B cell (primary cell): ENCODE results near the gene THUMPD1. TPM values are rescaled to one million over a fixed set of nuclear protein-coding genes. Genes with fewer than 3 reads are reported as not detected.
"Not testable (repeated sequence)": the region's sequence is repeated elsewhere in the genome, so short reads cannot be mapped to it uniquely, and the experiment has no call there.

Source experiments
- ATAC-seq: fragments of 200-7000 bp; cut with Tn5 transposase; one replicate; pipeline ENCODE4 v1.10.0; 2021; ENCODE audit warnings: low read depth, mild to moderate bottlenecking, moderate number of reproducible peaks, moderate library complexity
- CTCF ChIA-PET: fragments of 350-600 bp; sonication (Branson Sonifier 250); formaldehyde crosslinking; loops from one replicate; lab custom pipeline; 2021; ENCODE audit warnings: antibody characterized with exemption, inconsistent platforms; lab: Charles Lee
- POLR2A ChIA-PET: fragments of 350-600 bp; sonication (Branson Sonifier 250); formaldehyde crosslinking; loops from one replicate; lab custom pipeline; 2021; ENCODE audit warnings: antibody characterized with exemption; lab: Charles Lee
- DNase-seq: peaks from one replicate; pipeline ENCODE4 v3.0.0; 2013
- H2AFZ ChIP-seq: 2 replicates; pipeline ENCODE4 v1.6.1; 2012; ENCODE audit warnings: mild to moderate bottlenecking, low read depth, low read length; ENCODE audit not compliant: insufficient read depth, poor library complexity, severe bottlenecking
- H3K27ac ChIP-seq, 2 donors: 1 replicate in 1 of 2; 2 replicates in 1 of 2; pipeline ENCODE4 v1.5.1; 2012 to 2013; ENCODE audit warnings: low read length in 2 of 2, mild to moderate bottlenecking in 2 of 2, moderate library complexity in 1 of 2
- H3K27me3 ChIP-seq, 4 experiments: fragments of 200-600 bp in 1 of 4; sonication (generic) in 1 of 4; replicated peaks in 1 of 4; 1 replicate in 2 of 4; 2 replicates in 2 of 4; pipeline versions ENCODE4 v1.6.1 to v1.7.0; 2013 to 2016; ENCODE audit warnings: low read length in 3 of 4, mild to moderate bottlenecking in 2 of 4, mixed read lengths in 1 of 4, moderate library complexity in 1 of 4; ENCODE audit not compliant: insufficient read depth in 4 of 4, control insufficient read depth in 3 of 4; ENCODE audit errors: control extremely low read depth in 1 of 4
- H3K36me3 ChIP-seq, 2 experiments: replicated peaks in 1 of 2; 1 replicate in 1 of 2; 2 replicates in 1 of 2; pipeline versions ENCODE4 v1.6.1 to v1.7.1; 2013; ENCODE audit warnings: low read length in 1 of 2; ENCODE audit not compliant: insufficient read depth in 2 of 2, control insufficient read depth in 1 of 2; ENCODE audit errors: control extremely low read depth in 1 of 2, extremely low read depth in 1 of 2
- H3K4me1 ChIP-seq, 2 donors: fragments of 200-600 bp in 1 of 2; sonication (generic) in 1 of 2; 1 replicate in 1 of 2; 2 replicates in 1 of 2; pipeline versions ENCODE4 v1.5.1 to v1.6.1; 2013 to 2017; ENCODE audit warnings: low read length in 2 of 2; ENCODE audit not compliant: control insufficient read depth in 2 of 2, insufficient read depth in 2 of 2
- H3K4me2 ChIP-seq: replicated peaks from 2 replicates; pipeline ENCODE3; 2012; ENCODE audit warnings: mild to moderate bottlenecking, low read depth, low read length; ENCODE audit not compliant: poor library complexity, severe bottlenecking
- H3K4me3 ChIP-seq, 5 experiments: fragments of 200-600 bp in 1 of 5; sonication (generic) in 1 of 5; 1 replicate in 3 of 5; 2 replicates in 2 of 5; pipeline versions ENCODE4 v1.5.1 to v1.7.0; 2011 to 2016; ENCODE audit warnings: low read length in 4 of 5, mild to moderate bottlenecking in 4 of 5, low read depth in 2 of 5, control low read depth in 1 of 5, moderate library complexity in 1 of 5; ENCODE audit not compliant: insufficient read depth in 1 of 5; ENCODE audit errors: control extremely low read depth in 1 of 5, extremely low read depth in 1 of 5
- H3K79me2 ChIP-seq: fragments of 200-600 bp; sonication (generic); one replicate; pipeline ENCODE4 v1.6.0; 2016; ENCODE audit warnings: low read length; ENCODE audit not compliant: control insufficient read depth, insufficient read depth
- H3K9ac ChIP-seq: fragments of 200-600 bp; sonication (generic); 2 replicates; pipeline ENCODE4 v1.6.1; 2017; ENCODE audit warnings: mild to moderate bottlenecking, low read length, moderate library complexity
- H3K9me3 ChIP-seq, 3 donors: one replicate each; pipeline versions ENCODE4 v1.6.1 to v1.7.1; 2013; ENCODE audit warnings: low read length in 2 of 3; ENCODE audit not compliant: control insufficient read depth in 2 of 3, insufficient read depth in 1 of 3; ENCODE audit errors: control extremely low read depth in 1 of 3
- H4K20me1 ChIP-seq: 2 replicates; pipeline ENCODE4 v1.6.0; 2012; ENCODE audit warnings: mild to moderate bottlenecking, low read length; ENCODE audit not compliant: insufficient read depth, control insufficient read depth, poor library complexity, severe bottlenecking
- H3K27ac Mint-ChIP-seq: one replicate; pipeline ENCODE4 v1.8.0; 2021; ENCODE audit warnings: mixed read lengths
- H3K27me3 Mint-ChIP-seq: one replicate; pipeline ENCODE4 v1.8.0; 2021; ENCODE audit warnings: mixed read lengths
- H3K4me1 Mint-ChIP-seq: one replicate; pipeline ENCODE4 v1.8.0; 2021; ENCODE audit warnings: mixed read lengths
- H3K4me3 Mint-ChIP-seq: one replicate; pipeline ENCODE4 v1.8.0; 2021; ENCODE audit warnings: mixed read lengths
- H3K9me3 Mint-ChIP-seq: one replicate; pipeline ENCODE4 v1.8.0; 2022; ENCODE audit warnings: mixed read lengths; ENCODE audit not compliant: insufficient read depth
- EZH2 ChIP-seq: IDR thresholded peaks from 2 replicates; pipeline ENCODE4 v1.6.1; 2012; ENCODE audit warnings: borderline replicate concordance, low read depth, mild to moderate bottlenecking, moderate library complexity, low read length; ENCODE audit not compliant: insufficient read depth, poor library complexity, severe bottlenecking
- WGBS: methylation state at CpG from one replicate; pipeline ENCODE4 v1.1.5; 2013; ENCODE audit warnings: missing lambda C conversion rate; ENCODE audit not compliant: insufficient coverage; 5-methylcytosine and 5-hydroxymethylcytosine counted together
- intact Hi-C: fragments of 100-400 bp; cut with micrococcal nuclease; formaldehyde crosslinking; loops from one replicate; pipeline ENCODE4 v1.10.0; 2022
- polyA plus RNA-seq: library from polyadenylated mRNA; depleted of rRNA; stranded (reverse); fragments of >200 nt; gene quantifications from 2 replicates; pipeline ENCODE4 v1.2.3, GENCODE V29; 2012
- total RNA-seq, 2 donors: library from RNA; stranded (reverse); fragments of 120-200 nt in 1 of 2; gene quantifications; 1 replicate in 1 of 2; 2 replicates in 1 of 2; pipeline versions ENCODE4 v1.2.3 to v1.2.4, GENCODE V29; 2013 to 2022
- TF ChIP-seq, protein P1 (sequence below): fragments of 200-600 bp; IDR thresholded peaks from one replicate; pipeline ENCODE4 v1.8.0; 2022; ENCODE audit warnings: antibody characterized with exemption, mild to moderate bottlenecking

The THUMPD1 gene
- total and polyA plus RNA-seq, 2 donors (not counting 1 experiment from before 2014, with no cell fraction given): 52.5 to 72.6 TPM

DNA sequence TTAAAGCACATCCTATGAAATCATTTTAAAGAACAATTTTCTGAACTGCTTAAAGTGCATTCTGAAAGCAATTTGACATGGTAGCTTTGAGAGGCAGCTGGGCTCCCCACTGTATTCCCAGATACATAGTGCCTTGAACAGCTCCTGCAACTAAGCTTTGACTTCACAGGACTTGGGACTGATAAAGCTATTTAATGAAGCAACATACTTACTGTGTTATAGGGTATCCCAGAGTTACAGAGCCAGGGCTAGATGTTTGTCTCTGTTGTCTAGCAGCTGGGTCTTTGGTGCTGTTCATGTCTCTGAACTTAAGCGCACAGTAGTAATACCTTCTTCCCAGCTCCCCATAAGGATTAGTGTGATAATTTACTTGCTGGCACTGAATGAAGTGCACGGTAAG lies 45.0 kb downstream of the THUMPD1 start:
- TF ChIP-seq, protein P1, sequence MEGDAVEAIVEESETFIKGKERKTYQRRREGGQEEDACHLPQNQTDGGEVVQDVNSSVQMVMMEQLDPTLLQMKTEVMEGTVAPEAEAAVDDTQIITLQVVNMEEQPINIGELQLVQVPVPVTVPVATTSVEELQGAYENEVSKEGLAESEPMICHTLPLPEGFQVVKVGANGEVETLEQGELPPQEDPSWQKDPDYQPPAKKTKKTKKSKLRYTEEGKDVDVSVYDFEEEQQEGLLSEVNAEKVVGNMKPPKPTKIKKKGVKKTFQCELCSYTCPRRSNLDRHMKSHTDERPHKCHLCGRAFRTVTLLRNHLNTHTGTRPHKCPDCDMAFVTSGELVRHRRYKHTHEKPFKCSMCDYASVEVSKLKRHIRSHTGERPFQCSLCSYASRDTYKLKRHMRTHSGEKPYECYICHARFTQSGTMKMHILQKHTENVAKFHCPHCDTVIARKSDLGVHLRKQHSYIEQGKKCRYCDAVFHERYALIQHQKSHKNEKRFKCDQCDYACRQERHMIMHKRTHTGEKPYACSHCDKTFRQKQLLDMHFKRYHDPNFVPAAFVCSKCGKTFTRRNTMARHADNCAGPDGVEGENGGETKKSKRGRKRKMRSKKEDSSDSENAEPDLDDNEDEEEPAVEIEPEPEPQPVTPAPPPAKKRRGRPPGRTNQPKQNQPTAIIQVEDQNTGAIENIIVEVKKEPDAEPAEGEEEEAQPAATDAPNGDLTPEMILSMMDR: no peak
- no peak for TF ChIP-seq EZH2
- H3K9me3 ChIP-seq: no peaks in the 10 kb centered on the region
- no peaks in the 10 kb centered on the region for H3K79me2 ChIP-seq
- no peaks in the 10 kb centered on the region for H3K36me3 ChIP-seq
- no peaks in the 10 kb centered on the region for H4K20me1 ChIP-seq
- H3K4me2 ChIP-seq: no peak overlapping the region
- no peak overlapping the region for H3K27ac ChIP-seq
- no peak overlapping the region for H3K4me3 Mint-ChIP-seq
- H3K9ac ChIP-seq: no peak overlapping the region
- DNase-seq: no peak
- no peak for ATAC-seq
- H3K27ac Mint-ChIP-seq: no peak overlapping the region
- intact Hi-C loops: loop anchor here (10.0 kb wide), 1 partner anchor 92 kb away; no protein-coding TSS in a partner anchor
- H3K4me1 ChIP-seq: peaks cover 0 to 7% of the 10 kb centered on the region in 2 donors
- H3K27me3 ChIP-seq: no peaks in the 10 kb centered on the region
- H3K4me1 Mint-ChIP-seq: peaks cover 11% of the 10 kb centered on the region
- WGBS: no CpG with 5 or more reads among the region's 2 CpGs
- no peaks in the 10 kb centered on the region for H3K27me3 Mint-ChIP-seq
- POLR2A ChIA-PET: interaction anchor here (0.5 kb wide), 1 partner anchor 556 kb away, joined by 3 read pairs; no protein-coding TSS in a partner anchor
- CTCF ChIA-PET: no interaction called here
- H2AFZ ChIP-seq: no peak overlapping the region
- H3K4me3 ChIP-seq: no peak overlapping the region
- no peaks in the 10 kb centered on the region for H3K9me3 Mint-ChIP-seq

DNA sequence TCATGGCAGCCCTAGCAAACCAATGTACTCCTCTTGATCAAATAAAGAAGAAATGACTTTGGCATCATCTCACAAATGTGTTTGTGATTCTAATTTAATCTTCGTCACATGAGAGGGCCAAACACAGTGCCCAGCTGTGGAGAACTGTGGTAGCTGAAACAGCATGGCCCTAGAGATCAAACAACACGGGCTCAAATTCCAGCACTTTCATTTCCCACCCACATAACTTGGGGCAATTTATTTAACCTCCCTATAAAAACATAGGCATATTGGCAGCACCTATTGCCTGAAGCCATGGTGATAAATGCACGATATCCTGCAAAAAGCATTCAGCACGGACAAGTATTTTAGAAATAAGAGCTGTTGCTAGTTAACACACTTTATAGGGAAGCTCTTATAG lies 46.6 kb downstream of the THUMPD1 start:
- no peaks in the 10 kb centered on the region for H3K79me2 ChIP-seq
- H3K4me1 ChIP-seq: peaks cover 0 to 10% of the 10 kb centered on the region in 2 donors
- Mint-ChIP-seq H3K4me3 (no peak overlapping the region), H3K27me3 (no peaks in the 10 kb centered on the region), H3K4me1 (peaks cover 13% of the 10 kb centered on the region), H3K9me3 (no peaks in the 10 kb centered on the region), H3K27ac (no peak overlapping the region)
- no peak overlapping the region for H3K9ac ChIP-seq
- no peaks in the 10 kb centered on the region for H3K36me3 ChIP-seq
- no peak overlapping the region for H3K4me2 ChIP-seq
- POLR2A ChIA-PET: no interaction called here
- TF ChIP-seq, protein P1: no peak
- no peak for TF ChIP-seq EZH2
- no peaks in the 10 kb centered on the region for H3K9me3 ChIP-seq
- H3K4me3 ChIP-seq: no peak overlapping the region
- WGBS: 88% methylated on average over 1 of the region's 4 CpGs
- intact Hi-C loops: loop anchor here (10.0 kb wide), 1 partner anchor 90 kb away; no protein-coding TSS in a partner anchor
- no peaks in the 10 kb centered on the region for H3K27me3 ChIP-seq
- H4K20me1 ChIP-seq: no peaks in the 10 kb centered on the region
- H2AFZ ChIP-seq: no peak overlapping the region
- ATAC-seq: no peak
- no peak overlapping the region for H3K27ac ChIP-seq
- CTCF ChIA-PET: no interaction called here
- DNase-seq: no peak

DNA sequence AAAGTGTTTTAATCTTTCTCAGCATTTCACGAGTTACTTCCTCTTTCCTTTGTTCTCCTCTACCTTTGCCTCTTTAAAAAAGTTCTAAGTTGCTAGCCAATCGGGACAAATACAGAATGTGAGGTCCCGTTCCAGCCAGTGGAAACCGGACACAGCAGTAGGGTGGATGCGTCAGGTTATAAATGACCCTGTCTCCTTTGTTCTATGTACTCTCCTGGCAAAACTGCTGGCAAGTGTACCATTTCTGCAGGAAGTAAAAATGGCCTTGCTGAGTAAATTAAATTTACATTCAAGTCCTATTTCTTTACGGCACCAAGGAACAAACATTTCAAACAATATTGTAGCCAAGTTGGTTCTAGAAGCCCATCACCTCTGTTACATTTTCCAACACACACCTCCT lies 47.5 kb downstream of the THUMPD1 start:
- intact Hi-C loops: loop anchor here (10.0 kb wide), 1 partner anchor 89 kb away; no protein-coding TSS in a partner anchor
- H3K79me2 ChIP-seq, H4K20me1 ChIP-seq, H3K4me2 ChIP-seq, H3K27me3 Mint-ChIP-seq, H3K36me3 ChIP-seq, POLR2A ChIA-PET, DNase-seq, H3K4me1 ChIP-seq, H3K27ac Mint-ChIP-seq, H3K9ac ChIP-seq, H3K9me3 Mint-ChIP-seq, ATAC-seq, H3K27me3 ChIP-seq, H3K9me3 ChIP-seq, H3K27ac ChIP-seq, H3K4me3 Mint-ChIP-seq, H3K4me3 ChIP-seq: not testable (repeated sequence)
- CTCF ChIA-PET: interaction anchor here (2.0 kb wide), 1 partner anchor 309 kb away, joined by 8 read pairs; no protein-coding TSS in a partner anchor
- WGBS: 46% methylated on average over 5 of the region's 6 CpGs
- H2AFZ ChIP-seq: peak overlapping the region; percentile 40
- peaks cover 13% of the 10 kb centered on the region for H3K4me1 Mint-ChIP-seq
